HT1080 (cell line): ENCODE data around the gene PNMA1. TPM values are rescaled to one million over a fixed set of nuclear protein-coding genes. Genes with fewer than 3 reads are reported as not detected.
A peak's percentile ranks its signal among the peaks of the same experiment; 100 is the strongest.

Source experiments
- DNase-seq: peaks from one replicate; pipeline ENCODE4 v3.0.0-alpha.2; 2015; ENCODE audit warnings: low read depth
- small RNA-seq: library from RNA; depleted of rRNA; stranded (forward); fragments of <200 nt; gene quantifications from one replicate; pipeline ENCODE3, GENCODE V24; 2014
- total RNA-seq: library from RNA; depleted of rRNA; stranded (reverse); fragments of >200 nt; shearing (Covaris generic); gene quantifications from 2 replicates; pipeline ENCODE4 v1.2.3, GENCODE V29; 2014; rRNA removed

The PNMA1 gene
- total RNA-seq, 1 experiment from 2014 or later, result 12.1 TPM

GRCh38 chr14:73674986-73675385, 39.2 kb downstream of the PNMA1 start:
- no peak for DNase-seq

DNA sequence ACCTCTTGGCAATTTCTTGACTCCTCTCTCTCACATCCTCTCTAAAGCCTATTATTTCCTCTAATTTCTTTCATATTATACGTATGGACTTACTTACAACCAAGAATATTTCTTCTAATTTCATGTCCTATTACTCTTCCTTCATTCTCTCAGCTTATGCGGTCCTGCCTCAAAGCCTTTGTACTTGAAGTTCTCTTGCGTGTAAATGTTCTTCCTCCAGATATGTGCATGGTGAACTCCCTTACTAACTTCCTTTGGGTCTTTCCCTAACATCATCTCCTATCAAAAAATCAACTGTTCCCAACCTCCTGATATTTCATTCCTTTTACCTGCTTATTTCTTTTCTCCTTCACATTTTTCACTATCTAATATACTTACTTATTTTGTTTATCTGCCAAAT, 46.3 kb downstream of the PNMA1 start:
- DNase-seq, result no peak

- no peak for DNase-seq
Measured at GRCh38 chr14:73666583-73666982, 47.6 kb downstream of the PNMA1 start.

GRCh38 chr14:73665130-73665529, 49.1 kb downstream of the PNMA1 start:
- no peak for DNase-seq

DNA sequence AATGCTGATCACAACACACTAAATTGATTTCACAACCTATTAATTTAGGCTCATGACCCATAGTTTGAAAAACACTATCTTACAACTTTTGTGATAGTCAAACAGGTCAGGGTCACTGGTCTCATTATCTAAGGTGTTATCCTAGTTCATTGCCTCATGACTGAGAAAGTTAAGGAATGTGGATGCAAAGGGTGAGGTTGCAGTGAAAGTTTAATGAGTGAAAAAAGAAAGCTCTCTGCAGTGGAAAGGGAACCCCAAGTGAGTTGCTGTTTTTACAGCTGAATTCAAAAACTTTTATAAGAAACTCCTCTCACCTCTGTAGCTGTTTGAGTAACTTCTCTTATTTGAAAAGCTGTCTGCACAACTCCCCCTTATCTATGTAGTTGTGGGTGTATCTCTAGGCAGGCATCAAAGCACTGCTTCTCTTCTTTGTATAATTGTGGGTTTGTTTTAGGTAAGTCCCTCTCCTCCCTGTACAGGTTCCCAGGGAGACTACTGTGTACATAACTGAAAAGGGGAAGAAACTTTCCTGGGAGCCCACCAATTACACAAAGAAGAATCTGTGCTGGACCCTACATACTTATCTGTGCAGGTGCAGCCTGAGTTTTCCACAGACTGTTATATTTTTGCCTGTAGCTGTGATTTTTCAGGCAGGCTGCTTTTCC, 50.5 kb downstream of the PNMA1 start:
- DNase-seq, result no peak

- DNase-seq, result peak; percentile 96
Measured at GRCh38 chr14:73662487-73662943, 51.7 kb downstream of the PNMA1 start.

- DNase-seq, result no peak
Measured at GRCh38 chr14:73661872-73662271, 52.3 kb downstream of the PNMA1 start.

Small RNA genes lying within 50 kb of the gene (small RNA-seq; reads per million reads assigned to genes)
- gene MIR4505, result not detected

Other genes starting within 250 kb of the PNMA1 start
- gene RIOX1, start 223.5 kb downstream of the PNMA1 start, total RNA-seq, result 0.13 and 0.43 TPM in 2 replicates
- not detected in 2 replicates for gene ACOT1, start 177.2 kb downstream of the PNMA1 start, total RNA-seq
- gene HEATR4, start 155.4 kb downstream of the PNMA1 start, total RNA-seq, result not detected in 2 replicates
- 12.8 and 13.7 TPM in 2 replicates for gene ACOT2, start 145.2 kb downstream of the PNMA1 start, total RNA-seq
- not detected in 2 replicates for gene ACOT4, start 122.5 kb downstream of the PNMA1 start, total RNA-seq
- gene ACOT6, start 101.9 kb downstream of the PNMA1 start, total RNA-seq, result not detected in 2 replicates
- gene DNAL1, start 69.4 kb downstream of the PNMA1 start, total RNA-seq, result 4.6 and 4.8 TPM in 2 replicates
- 1.6 and 4.3 TPM in 2 replicates for gene PTGR2, start 137.4 kb upstream of the PNMA1 start, total RNA-seq
- gene ZNF410, start 172.5 kb upstream of the PNMA1 start, total RNA-seq, result 61.2 and 64.5 TPM in 2 replicates
- gene FAM161B, start 235.7 kb upstream of the PNMA1 start, total RNA-seq, result 1.8 and 2.0 TPM in 2 replicates
- 17.4 and 29.0 TPM in 2 replicates for gene COQ6, start 235.9 kb upstream of the PNMA1 start, total RNA-seq